Measurements from ENCODE around the gene CACNA1S. TPM values are rescaled to one million over a fixed set of nuclear protein-coding genes. Genes with fewer than 3 reads are reported as not detected.

The CACNA1S gene
- total RNA-seq, 1 donor from 2014 or later, result not detected

DNA sequence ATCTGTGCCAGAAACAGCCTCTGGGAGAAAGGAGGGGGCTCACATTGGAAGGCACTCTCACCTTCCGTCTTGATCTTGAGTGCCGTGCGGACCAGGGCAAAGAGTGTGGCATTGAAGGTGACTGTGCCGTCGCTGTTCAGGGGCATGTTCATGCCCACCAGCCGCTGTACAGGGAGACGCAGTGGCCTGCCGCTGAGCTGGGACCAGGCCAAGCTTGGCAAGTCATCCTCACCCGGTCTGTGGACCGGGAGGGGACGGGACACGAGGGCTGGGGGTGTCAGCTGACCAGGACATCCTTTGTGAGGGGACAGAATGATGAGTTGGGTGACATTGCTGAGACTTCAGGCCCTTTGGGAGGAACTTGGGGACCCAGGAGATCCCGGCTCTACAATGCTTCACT is 63.7 kb downstream of the CACNA1S start:
- Mint-ChIP-seq H3K4me3 (no peak overlapping the region), H3K27ac (no peak overlapping the region), H3K27me3 (peaks cover 4% of the 10 kb centered on the region), H3K9me3 (no peaks in the 10 kb centered on the region), H3K4me1 (peaks cover 25% of the 10 kb centered on the region), H3K36me3 (ENCODE audit: low read depth) (no peaks in the 10 kb centered on the region)
- ATAC-seq (ENCODE audit: low read depth) (no peak), DNase-seq (no peak)
- intact Hi-C loops (cut with micrococcal nuclease), result no loop called here
- TF ChIP-seq, protein P1, sequence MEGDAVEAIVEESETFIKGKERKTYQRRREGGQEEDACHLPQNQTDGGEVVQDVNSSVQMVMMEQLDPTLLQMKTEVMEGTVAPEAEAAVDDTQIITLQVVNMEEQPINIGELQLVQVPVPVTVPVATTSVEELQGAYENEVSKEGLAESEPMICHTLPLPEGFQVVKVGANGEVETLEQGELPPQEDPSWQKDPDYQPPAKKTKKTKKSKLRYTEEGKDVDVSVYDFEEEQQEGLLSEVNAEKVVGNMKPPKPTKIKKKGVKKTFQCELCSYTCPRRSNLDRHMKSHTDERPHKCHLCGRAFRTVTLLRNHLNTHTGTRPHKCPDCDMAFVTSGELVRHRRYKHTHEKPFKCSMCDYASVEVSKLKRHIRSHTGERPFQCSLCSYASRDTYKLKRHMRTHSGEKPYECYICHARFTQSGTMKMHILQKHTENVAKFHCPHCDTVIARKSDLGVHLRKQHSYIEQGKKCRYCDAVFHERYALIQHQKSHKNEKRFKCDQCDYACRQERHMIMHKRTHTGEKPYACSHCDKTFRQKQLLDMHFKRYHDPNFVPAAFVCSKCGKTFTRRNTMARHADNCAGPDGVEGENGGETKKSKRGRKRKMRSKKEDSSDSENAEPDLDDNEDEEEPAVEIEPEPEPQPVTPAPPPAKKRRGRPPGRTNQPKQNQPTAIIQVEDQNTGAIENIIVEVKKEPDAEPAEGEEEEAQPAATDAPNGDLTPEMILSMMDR (IDR thresholded peaks at IDR 0.05), result no peak
- CTCF ChIA-PET, result interaction anchor here (16.4 kb wide), 1 partner anchor 73 kb away, joined by 327 read pairs; no protein-coding TSS in a partner anchor
- POLR2A ChIA-PET, result interaction anchor here (0.9 kb wide), 1 partner anchor 67 kb away, joined by 3 read pairs; no protein-coding TSS in a partner anchor

DNA sequence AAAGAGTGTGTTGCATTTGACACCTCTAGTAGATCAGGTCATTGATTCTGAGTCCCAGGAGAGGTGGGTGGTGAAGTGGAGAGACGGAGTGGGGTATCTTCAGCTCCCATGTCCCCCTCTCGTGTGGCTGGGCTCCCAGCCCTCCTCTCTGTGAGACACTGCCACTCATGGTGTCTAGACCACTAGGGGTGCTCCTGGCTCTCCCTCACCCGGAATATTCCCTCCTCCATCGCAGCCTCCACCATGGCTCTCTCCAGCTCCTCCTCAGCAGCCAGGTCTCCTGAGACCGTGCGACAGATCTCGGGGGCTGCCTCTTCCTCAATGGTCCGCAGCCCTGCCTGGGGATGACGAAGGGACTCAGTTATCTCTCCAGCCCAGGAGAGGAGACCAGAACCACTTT is 68.1 kb downstream of the CACNA1S start:
- intact Hi-C loops (cut with micrococcal nuclease), result loop anchor here (5.0 kb wide), 2 partner anchors 37 to 68 kb away; partner anchors contain the start of gene CACNA1S
- POLR2A ChIA-PET, result no interaction called here
- no peaks in the 10 kb centered on the region for H3K36me3 Mint-ChIP-seq (ENCODE audit: low read depth)

DNA sequence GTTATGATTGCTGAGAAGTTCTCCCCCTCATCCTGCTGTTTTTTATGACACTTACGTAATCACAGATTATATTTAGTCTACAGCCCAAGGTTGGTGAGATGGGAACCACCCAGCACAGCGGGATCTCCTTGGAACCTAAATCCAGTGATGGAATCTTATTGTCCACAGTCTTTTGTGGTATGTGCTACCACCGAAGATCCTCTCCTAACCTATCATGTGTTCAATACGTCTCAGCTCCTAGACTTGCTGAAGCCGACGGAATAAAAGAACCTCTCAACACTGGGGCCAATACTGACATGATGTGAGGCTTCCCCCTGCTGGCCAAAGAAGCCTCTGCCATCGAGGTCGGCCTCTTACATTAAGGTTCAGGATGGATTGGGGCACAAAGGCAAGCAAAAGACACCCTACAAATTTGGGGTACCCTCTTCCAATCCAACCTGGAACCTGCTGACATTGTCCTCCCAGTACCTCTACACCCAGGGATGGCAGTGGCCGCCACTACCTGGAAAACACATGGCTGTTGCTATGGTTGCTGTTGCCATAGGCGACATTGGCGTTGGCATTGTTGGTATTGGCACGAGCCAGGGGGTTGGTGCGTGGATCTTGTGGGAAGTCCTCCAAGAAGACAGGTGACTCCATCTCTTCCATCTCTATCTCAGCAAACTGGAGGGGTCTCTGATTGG is 69.3 kb downstream of the CACNA1S start:
- DNase-seq (peak; percentile 47), ATAC-seq (ENCODE audit: low read depth) (peak; percentile 93)
- intact Hi-C loops (cut with micrococcal nuclease), result loop anchor here (1.0 to 5.0 kb wide), 8 partner anchors 17 to 484 kb away; partner anchors contain the start of genes CACNA1S and KIF14
- peaks cover 2% of the 10 kb centered on the region for H3K4me1 Mint-ChIP-seq
- CTCF ChIA-PET, result interaction anchor here (0.6 to 16.4 kb wide), 14 partner anchors 9 to 323 kb away, joined by 3 to 327 read pairs (median 3); no protein-coding TSS in a partner anchor
- peak overlapping the region; percentile 35 for H3K27ac Mint-ChIP-seq
- TF ChIP-seq, protein P1 (IDR thresholded peaks at IDR 0.05), result peak; percentile 70
- no peak overlapping the region for H3K4me3 Mint-ChIP-seq
- H3K9me3 Mint-ChIP-seq, result no peaks in the 10 kb centered on the region
- H3K36me3 Mint-ChIP-seq (ENCODE audit: low read depth), result no peaks in the 10 kb centered on the region
- POLR2A ChIA-PET, result no interaction called here
- peaks cover 2% of the 10 kb centered on the region for H3K27me3 Mint-ChIP-seq

More for the DNA sequence above, 68.1 kb downstream of the CACNA1S start:
- H3K9me3 Mint-ChIP-seq, result no peaks in the 10 kb centered on the region
- CTCF ChIA-PET, result interaction anchor here (1.0 to 16.4 kb wide), 3 partner anchors 18 to 69 kb away, joined by 3 to 327 read pairs (median 3); no protein-coding TSS in a partner anchor
- no peak overlapping the region for H3K27ac Mint-ChIP-seq
- DNase-seq (no peak), ATAC-seq (ENCODE audit: low read depth) (no peak)
- no peak overlapping the region for H3K4me3 Mint-ChIP-seq
- peaks cover 2% of the 10 kb centered on the region for H3K27me3 Mint-ChIP-seq
- peaks cover 2% of the 10 kb centered on the region for H3K4me1 Mint-ChIP-seq
- TF ChIP-seq, protein P1 (IDR thresholded peaks at IDR 0.05), result no peak

DNA sequence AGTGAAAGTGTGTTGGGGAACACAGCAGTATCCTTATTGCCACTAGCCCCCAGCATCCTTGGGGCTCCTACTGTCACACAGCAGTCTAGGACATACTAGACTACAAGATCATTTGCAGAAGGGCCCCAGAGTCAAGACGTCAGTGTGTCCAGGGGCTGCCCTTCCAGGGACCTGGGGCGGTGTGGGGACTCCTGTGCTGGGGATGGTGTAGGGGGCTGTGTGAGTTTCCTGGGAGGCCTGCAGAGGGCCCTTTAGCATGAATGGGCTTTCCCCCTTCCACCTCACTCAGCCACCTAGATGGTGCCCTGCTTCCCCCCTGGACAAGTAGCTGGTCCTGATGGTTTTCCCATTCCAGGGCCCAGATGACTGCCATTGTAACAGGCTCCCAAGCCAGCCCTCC is 71.2 kb downstream of the CACNA1S start:
- Mint-ChIP-seq H3K27ac (no peak overlapping the region), H3K36me3 (ENCODE audit: low read depth) (no peaks in the 10 kb centered on the region), H3K9me3 (no peaks in the 10 kb centered on the region), H3K27me3 (no peaks in the 10 kb centered on the region), H3K4me3 (no peak overlapping the region), H3K4me1 (peaks cover 2% of the 10 kb centered on the region)
- ATAC-seq (ENCODE audit: low read depth), result no peak
- TF ChIP-seq, protein P1 (IDR thresholded peaks at IDR 0.05), result no peak
- POLR2A ChIA-PET, result no interaction called here
- CTCF ChIA-PET, result interaction anchor here (1.1 to 16.4 kb wide), 2 partner anchors 25 to 65 kb away, joined by 5 to 327 read pairs; no protein-coding TSS in a partner anchor
- intact Hi-C loops (cut with micrococcal nuclease), result loop anchor here (5.0 kb wide), 2 partner anchors 34 to 71 kb away; partner anchors contain the start of gene CACNA1S
- DNase-seq, result no peak

DNA sequence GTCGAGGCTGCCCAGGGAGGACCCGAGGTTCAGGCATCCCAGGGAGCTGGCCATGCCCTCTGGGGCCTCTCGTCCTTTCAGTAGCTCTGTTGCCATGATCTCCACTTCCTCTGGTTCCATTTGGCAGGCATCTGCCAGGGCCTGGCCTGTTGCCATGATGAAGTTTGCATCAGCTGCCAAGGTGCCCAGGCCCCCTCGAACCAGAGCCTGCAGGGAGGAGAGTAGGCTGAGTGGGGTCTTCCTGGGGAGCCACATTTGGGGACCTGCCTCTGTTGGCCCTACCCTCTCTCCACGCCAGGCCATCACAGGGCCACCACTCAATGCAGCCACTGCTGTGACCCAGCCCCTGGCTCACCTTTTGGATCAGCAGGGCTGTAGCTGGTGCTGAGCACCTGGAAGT is 72.3 kb downstream of the CACNA1S start:
- H3K27me3 Mint-ChIP-seq, result no peaks in the 10 kb centered on the region

More for the DNA sequence above, 72.3 kb downstream of the CACNA1S start:
- ATAC-seq (ENCODE audit: low read depth) (no peak), DNase-seq (no peak)
- Mint-ChIP-seq H3K4me1 (peaks cover 2% of the 10 kb centered on the region), H3K36me3 (ENCODE audit: low read depth) (no peaks in the 10 kb centered on the region), H3K9me3 (no peaks in the 10 kb centered on the region), H3K27ac (no peak overlapping the region), H3K4me3 (no peak overlapping the region)
- TF ChIP-seq, protein P1 (IDR thresholded peaks at IDR 0.05), result no peak
- intact Hi-C loops (cut with micrococcal nuclease), result loop anchor here (5.0 kb wide), 2 partner anchors 33 to 72 kb away; partner anchors contain the start of gene CACNA1S
- ChIA-PET CTCF (interaction anchor here (0.7 to 16.4 kb wide), 4 partner anchors 14 to 64 kb away, joined by 3 to 327 read pairs (median 4); no protein-coding TSS in a partner anchor), POLR2A (no interaction called here)
